ENCODE data around the gene PTPN6.

- TF ChIP-seq EZH2phosphoT487 (IDR thresholded peaks at IDR 0.05) (no peak), CTCF (IDR thresholded peaks at IDR 0.05) (no peak), EZH2 (IDR thresholded peaks at IDR 0.05) (no peak)
Observed at GRCh38 chr12:6959058-6959804, 8.1 kb downstream of the PTPN6 start.

Measured in neural progenitor cell (in vitro differentiated cells).